CD4-positive, alpha-beta T cell treated with Interleukin-15 for 4 hours (primary cell): ENCODE measurements around the gene SORCS2.
A peak's percentile ranks its signal among the peaks of the same experiment; 100 is the strongest.

ENCODE experiments used
- DNase-seq: peaks from one replicate; pipeline ENCODE4 v3.0.0-alpha.2; 2020; ENCODE audit warnings: low spot score

Gene SORCS2

GRCh38 chr4:7766661-7767345 is 574.5 kb downstream of the SORCS2 start:
- DNase-seq: no peak

- no peak for DNase-seq
Observed at GRCh38 chr4:7767526-7767925, 575.2 kb downstream of the SORCS2 start.

- DNase-seq: no peak
Observed at GRCh38 chr4:7767966-7768365, 575.6 kb downstream of the SORCS2 start.

GRCh38 chr4:7768736-7769135 is 576.4 kb downstream of the SORCS2 start:
- DNase-seq: no peak

GRCh38 chr4:7769396-7770223 is 577.3 kb downstream of the SORCS2 start:
- no peak for DNase-seq

GRCh38 chr4:7770224-7771050 is 578.1 kb downstream of the SORCS2 start:
- DNase-seq: no peak

GRCh38 chr4:7771056-7771455 is 578.7 kb downstream of the SORCS2 start:
- DNase-seq: peak; percentile 44

- DNase-seq: no peak
Observed at GRCh38 chr4:7771541-7772507, 579.5 kb downstream of the SORCS2 start.

- no peak for DNase-seq
Observed at GRCh38 chr4:7772711-7773385, 580.5 kb downstream of the SORCS2 start.

GRCh38 chr4:7773401-7774180 is 581.3 kb downstream of the SORCS2 start:
- no peak for DNase-seq

- DNase-seq: no peak
Observed at GRCh38 chr4:7774301-7775294, 582.3 kb downstream of the SORCS2 start.

GRCh38 chr4:7775396-7775795 is 583.1 kb downstream of the SORCS2 start:
- no peak for DNase-seq

- DNase-seq: no peak
Observed at GRCh38 chr4:7777017-7777710, 584.8 kb downstream of the SORCS2 start.

- DNase-seq: no peak
Observed at GRCh38 chr4:7777871-7778509, 585.7 kb downstream of the SORCS2 start.

GRCh38 chr4:7778510-7779431 is 586.4 kb downstream of the SORCS2 start:
- no peak for DNase-seq

GRCh38 chr4:7779432-7779768 is 587.1 kb downstream of the SORCS2 start:
- no peak for DNase-seq
